Breast epithelium (tissue), 4 donors: ENCODE data around the gene CTSE. TPM values are rescaled to one million over a fixed set of nuclear protein-coding genes. Genes with fewer than 3 reads are reported as not detected.
A peak's percentile ranks its signal among the peaks of the same experiment; 100 is the strongest.
"Not testable (repeated sequence)": the region's sequence is repeated elsewhere in the genome, so short reads cannot be mapped to it uniquely, and the experiment has no call there.

Source experiments
- DNase-seq, 2 donors: peaks; one replicate each; pipeline ENCODE4 v3.0.0-alpha.2; 2019; ENCODE audit warnings: low spot score in 2 of 2
- H3K27ac ChIP-seq, 2 donors: fragments of 200-600 bp; sonication (generic) in 1 of 2; one replicate each; pipeline ENCODE4 v1.5.1; 2016 to 2019; ENCODE audit warnings: mild to moderate bottlenecking in 1 of 2
- H3K27me3 ChIP-seq, 2 donors: fragments of 200-600 bp; sonication (generic) in 1 of 2; one replicate each; pipeline versions ENCODE4 v1.5.1 to v1.6.0; 2017 to 2019; ENCODE audit warnings: control low read depth in 1 of 2, mild to moderate bottlenecking in 1 of 2
- H3K36me3 ChIP-seq: fragments of 200-600 bp; one replicate; pipeline ENCODE4 v1.5.1; 2019
- H3K4me1 ChIP-seq, 2 donors: fragments of 200-600 bp; sonication (generic); one replicate each; pipeline ENCODE4 v1.5.1; 2016 to 2019; ENCODE audit warnings: control low read depth in 1 of 2
- H3K4me3 ChIP-seq, 3 donors: fragments of 200-600 bp; sonication (generic); 1 replicate in 2 of 3; 2 replicates in 1 of 3; pipeline ENCODE4 v1.5.1; 2016 to 2019; ENCODE audit warnings: mild to moderate bottlenecking in 3 of 3, moderate library complexity in 2 of 3
- H3K9me3 ChIP-seq, 2 donors: fragments of 200-600 bp; sonication (generic) in 1 of 2; one replicate each; pipeline ENCODE4 v1.5.1; 2016 to 2019; ENCODE audit warnings: control low read depth in 1 of 2
- CTCF ChIP-seq, 3 donors: fragments of 450-650 bp; IDR thresholded peaks; one replicate each; pipeline ENCODE4 v1.5.1; 2016 to 2017; ENCODE audit warnings: antibody characterized with exemption in 3 of 3, mild to moderate bottlenecking in 3 of 3, moderate library complexity in 3 of 3
- POLR2A ChIP-seq: fragments of 450-650 bp; IDR thresholded peaks from one replicate; pipeline ENCODE4 v1.6.1; 2016; ENCODE audit warnings: antibody characterized with exemption, mild to moderate bottlenecking, moderate library complexity
- POLR2AphosphoS5 ChIP-seq, 3 donors: sonication (generic); formaldehyde crosslinking; IDR thresholded peaks; one replicate each; pipeline ENCODE4 v1.6.1; 2017; ENCODE audit warnings: antibody characterized with exemption in 3 of 3
- intact Hi-C: fragments of 100-400 bp; cut with DNase I; formaldehyde crosslinking; loops from one replicate; pipeline ENCODE4 v1.15.1; 2023; ENCODE audit warnings: low total_unique reads
- total RNA-seq, 3 donors: library from RNA; depleted of rRNA; stranded (reverse); fragments of >200 nt; gene quantifications; one replicate each; pipeline ENCODE4 v1.1.0, GENCODE V29; 2016

Gene CTSE
- total RNA-seq, 3 donors from 2014 or later = under 0.01 TPM; not detected in 2

GRCh38 chr1:205998457-205999241 lies 25.0 kb downstream of the CTSE start:
- intact Hi-C loops = no loop called here
- no peak overlapping the region for H3K27ac ChIP-seq
- DNase-seq = peak in 1 of 2 donors; percentile 14
- no peaks in the 10 kb centered on the region for H3K27me3 ChIP-seq
- H3K36me3 ChIP-seq = no peaks in the 10 kb centered on the region
- no peak overlapping the region for H3K4me3 ChIP-seq
- no peak for TF ChIP-seq CTCF (IDR thresholded peaks at IDR 0.05)
- no peak for TF ChIP-seq POLR2A
- TF ChIP-seq POLR2AphosphoS5 (IDR thresholded peaks at IDR 0.05) = no peak
- H3K9me3 ChIP-seq = no peaks in the 10 kb centered on the region
- peaks cover 0 to 5% of the 10 kb centered on the region in 2 donors for H3K4me1 ChIP-seq

GRCh38 chr1:205996641-205997040 lies 27.1 kb downstream of the CTSE start:
- intact Hi-C loops, H3K27me3 ChIP-seq, H3K4me3 ChIP-seq, H3K27ac ChIP-seq, H3K36me3 ChIP-seq, H3K4me1 ChIP-seq, DNase-seq, H3K9me3 ChIP-seq: not testable (repeated sequence)

GRCh38 chr1:205994346-205994745 lies 29.3 kb downstream of the CTSE start:
- intact Hi-C loops = no loop called here
- Histone ChIP-seq H3K4me3 (no peak overlapping the region), H3K9me3 (no peaks in the 10 kb centered on the region), H3K27ac (no peak overlapping the region), H3K4me1 (no peaks in the 10 kb centered on the region), H3K36me3 (no peaks in the 10 kb centered on the region), H3K27me3 (no peaks in the 10 kb centered on the region)
- DNase-seq = no peak
- TF ChIP-seq CTCF (IDR thresholded peaks at IDR 0.05) (no peak), POLR2A (no peak), POLR2AphosphoS5 (IDR thresholded peaks at IDR 0.05) (no peak)

GRCh38 chr1:205993068-205993467 lies 30.6 kb downstream of the CTSE start:
- Histone ChIP-seq H3K4me3 (no peak overlapping the region), H3K4me1 (no peaks in the 10 kb centered on the region), H3K27me3 (no peaks in the 10 kb centered on the region), H3K9me3 (no peaks in the 10 kb centered on the region), H3K27ac (no peak overlapping the region), H3K36me3 (no peaks in the 10 kb centered on the region)
- no peak for TF ChIP-seq CTCF (IDR thresholded peaks at IDR 0.05)
- no peak for TF ChIP-seq POLR2AphosphoS5 (IDR thresholded peaks at IDR 0.05)
- TF ChIP-seq POLR2A = no peak
- intact Hi-C loops = no loop called here
- no peak for DNase-seq

- no peak for DNase-seq
- Histone ChIP-seq H3K27me3 (no peaks in the 10 kb centered on the region), H3K27ac (no peak overlapping the region), H3K4me3 (no peak overlapping the region), H3K4me1 (no peaks in the 10 kb centered on the region), H3K9me3 (no peaks in the 10 kb centered on the region), H3K36me3 (no peaks in the 10 kb centered on the region)
- TF ChIP-seq POLR2AphosphoS5 (IDR thresholded peaks at IDR 0.05) = no peak
- no peak for TF ChIP-seq POLR2A
- no peak for TF ChIP-seq CTCF (IDR thresholded peaks at IDR 0.05)
- intact Hi-C loops = no loop called here
These were observed 31.3 kb downstream of the CTSE start for GRCh38 chr1:205992218-205992882.
